GM12878 (cell line): ENCODE data around the gene GPR18. TPM values are rescaled to one million over a fixed set of nuclear protein-coding genes. Genes with fewer than 3 reads are reported as not detected.

Experiments used
- ATAC-seq: fragments of 200-7000 bp; cut with Tn5 transposase; 3 replicates; pipeline ENCODE4 v1.9.1; 2020; ENCODE audit warnings: mild to moderate bottlenecking, moderate library complexity
- BruUV-seq: library from RNA; stranded (reverse); fragments of 400-500 nt; replicated peaks from 2 replicates; lab custom pipeline; 2021; lab: Mats Ljungman, UMichigan
- CTCF ChIA-PET: fragments of 300-600 bp; sonication (Branson Sonifier 250); formaldehyde crosslinking; extraction: SDS; loops from one replicate; lab custom pipeline; 2021; ENCODE audit warnings: inconsistent platforms; lab: Yijun Ruan, JAX
- POLR2A ChIA-PET: fragments of 350-600 bp; formaldehyde crosslinking; extraction: SDS; loops from one replicate; lab custom pipeline; 2021; ENCODE audit warnings: inconsistent platforms; lab: Charles Lee
- RAD21 ChIA-PET: fragments of 300-600 bp; sonication (Branson Sonifier 250); formaldehyde crosslinking; loops from one replicate; lab custom pipeline; 2023; ENCODE audit warnings: antibody characterized with exemption; ENCODE audit not compliant: unreplicated experiment; lab: Charles Lee
- SMC1A ChIA-PET: fragments of 300-600 bp; sonication (Branson Sonifier 250); formaldehyde crosslinking; loops from one replicate; lab custom pipeline; 2023; ENCODE audit not compliant: unreplicated experiment, uncharacterized antibody; lab: Charles Lee
- DNase-seq: peaks from one replicate; pipeline ENCODE4 v3.0.0-alpha.2; 2011; ENCODE audit warnings: low read depth, low spot score
- FAIRE-seq: peaks from 3 replicates; lab custom pipeline; 2011; peaks lifted over from hg19 to GRCh38; lab: Jason Lieb, UNC
- H2AFZ ChIP-seq: 2 replicates; pipeline ENCODE4 v1.6.0; 2011; ENCODE audit warnings: low read depth, low read length, control low read depth; ENCODE audit not compliant: control insufficient read depth
- H3K27ac ChIP-seq: 2 replicates; pipeline ENCODE4 v1.5.1; 2011; ENCODE audit warnings: control low read depth; ENCODE audit not compliant: control insufficient read depth, insufficient read depth
- H3K27me3 ChIP-seq, 2 experiments: replicated peaks in 1 of 2; 2 replicates each; pipeline versions ENCODE4 v1.6.0 to v1.6.1; 2011; ENCODE audit warnings: low read length in 1 of 2; ENCODE audit not compliant: control insufficient read depth in 2 of 2, insufficient read depth in 2 of 2
- H3K36me3 ChIP-seq, 2 experiments: 2 replicates each; pipeline ENCODE4 v1.5.1; 2011; ENCODE audit warnings: low read length in 1 of 2; ENCODE audit not compliant: control insufficient read depth in 2 of 2, insufficient read depth in 2 of 2
- H3K4me1 ChIP-seq: 2 replicates; pipeline ENCODE4 v1.6.1; 2011; ENCODE audit warnings: mild to moderate bottlenecking, low read length, moderate library complexity, mixed read lengths; ENCODE audit not compliant: control insufficient read depth, insufficient read depth
- H3K4me2 ChIP-seq: 2 replicates; pipeline ENCODE4 v1.6.0; 2011; ENCODE audit warnings: control low read depth; ENCODE audit not compliant: control insufficient read depth, insufficient read depth
- H3K4me3 ChIP-seq: fragments of 200-600 bp; sonication (generic); 2 replicates; pipeline ENCODE4 v1.5.1; 2016
- H3K79me2 ChIP-seq: 2 replicates; pipeline ENCODE4 v1.6.0; 2011; ENCODE audit warnings: low read length; ENCODE audit not compliant: control insufficient read depth, insufficient read depth
- H3K9ac ChIP-seq: 2 replicates; pipeline ENCODE4 v1.8.0; 2011; ENCODE audit warnings: low read length, control low read depth, mixed read lengths; ENCODE audit not compliant: control insufficient read depth, insufficient read depth
- H3K9me3 ChIP-seq: replicated peaks from 3 replicates; pipeline ENCODE4 v1.5.1; 2011; ENCODE audit warnings: mild to moderate bottlenecking, low read length; ENCODE audit not compliant: control insufficient read depth, insufficient read depth
- H4K20me1 ChIP-seq: 2 replicates; pipeline ENCODE4 v1.6.0; 2011; ENCODE audit not compliant: control insufficient read depth, insufficient read depth
- ATF7 ChIP-seq: fragments of 450-650 bp; IDR thresholded peaks from 2 replicates; pipeline ENCODE4 v1.6.1; 2016; ENCODE audit warnings: low read depth, mild to moderate bottlenecking
- BMI1 ChIP-seq: fragments of 450-650 bp; IDR thresholded peaks from 2 replicates; pipeline ENCODE4 v1.6.1; 2016; ENCODE audit warnings: mild to moderate bottlenecking, moderate library complexity, borderline replicate concordance
- EZH2 ChIP-seq: IDR thresholded peaks from 2 replicates; pipeline ENCODE4 v1.6.1; 2012; ENCODE audit warnings: low read depth, mild to moderate bottlenecking, control low read depth, inconsistent platforms, low read length, borderline replicate concordance; ENCODE audit not compliant: control insufficient read depth
- LARP7 ChIP-seq: fragments of 450-650 bp; IDR thresholded peaks from 2 replicates; pipeline ENCODE4 v1.6.1; 2017; ENCODE audit warnings: mild to moderate bottlenecking
- MEF2A ChIP-seq: IDR thresholded peaks from 2 replicates; pipeline ENCODE4 v1.6.1; 2011; ENCODE audit warnings: low read depth, mild to moderate bottlenecking, low read length, moderate library complexity; ENCODE audit not compliant: insufficient read depth
- SREBF1 ChIP-seq: IDR thresholded peaks from 2 replicates; pipeline ENCODE4 v1.6.1; 2012; ENCODE audit warnings: mild to moderate bottlenecking, low read length
- ZBED1 ChIP-seq: IDR thresholded peaks from 2 replicates; pipeline ENCODE4 v1.6.1; 2016; ENCODE audit warnings: borderline replicate concordance
- ZNF207 ChIP-seq: fragments of 450-650 bp; IDR thresholded peaks from 2 replicates; pipeline ENCODE4 v1.6.1; 2014; ENCODE audit warnings: antibody characterized with exemption, mild to moderate bottlenecking, borderline replicate concordance
- WGBS: methylation state at CpG from one replicate; pipeline ENCODE4 v1.1.6; 2016; ENCODE audit warnings: low lambda C conversion rate; ENCODE audit not compliant: insufficient replicate concordance, insufficient coverage; ENCODE audit errors: missing lambda C conversion rate; 5-methylcytosine and 5-hydroxymethylcytosine counted together
- in situ Hi-C: fragments of 300-500 bp; cut with MboI; formaldehyde crosslinking; loops from 9 replicates; pipeline ENCODE4 v1.14.3; 2018; ENCODE audit warnings: mixed read lengths
- intact Hi-C: fragments of 100-400 bp; cut with micrococcal nuclease; formaldehyde crosslinking; loops from one replicate; pipeline ENCODE4 v1.14.2; 2022; ENCODE audit not compliant: unreplicated experiment
- polyA plus RNA-seq, 11 experiments: library from polyadenylated mRNA; depleted of rRNA in 4 of 11; unstranded in 6 of 11; stranded (reverse) in 5 of 11; fragments of >200 nt; fragmentation: Nextera tagmentation in 4 of 11; fragmentation: Illumina TruSeq in 1 of 11; extraction: Ambion mirVana in 4 of 11; extraction: Trizol in 1 of 11; gene quantifications; 1 replicate in 1 of 11; 2 replicates in 10 of 11; pipeline versions ENCODE4 v1.2.1 to v1.2.3, GENCODE V29; 2011 to 2016; ENCODE audit warnings: inconsistent platforms in 2 of 11, missing spikeins in 2 of 11, low read depth in 1 of 11
- total RNA-seq, 4 experiments: library from RNA; depleted of rRNA in 3 of 4; stranded (reverse); fragments of >200 nt in 3 of 4; fragmentation: Illumina TruSeq in 1 of 4; extraction: Trizol in 1 of 4; gene quantifications; 2 replicates each; pipeline versions ENCODE4 v1.2.1 to v1.2.3, GENCODE V29; 2013 to 2021

The GPR18 gene
- total and polyA plus RNA-seq, 10 of the 15 experiments (the other 5 are each of a cell fraction or from before 2014, with no cell fraction given), result 3.3 to 12.9 (median 5.2) TPM

- no peak for TF ChIP-seq BMI1
- no peak for TF ChIP-seq ZBED1
- no peak for TF ChIP-seq MEF2A
- no peak for TF ChIP-seq ZNF207
- TF ChIP-seq LARP7, result no peak
- TF ChIP-seq, all 136 proteins: peak for 0
Measured at GRCh38 chr13:99217461-99218110, 40.6 kb downstream of the GPR18 start (continued).

DNA sequence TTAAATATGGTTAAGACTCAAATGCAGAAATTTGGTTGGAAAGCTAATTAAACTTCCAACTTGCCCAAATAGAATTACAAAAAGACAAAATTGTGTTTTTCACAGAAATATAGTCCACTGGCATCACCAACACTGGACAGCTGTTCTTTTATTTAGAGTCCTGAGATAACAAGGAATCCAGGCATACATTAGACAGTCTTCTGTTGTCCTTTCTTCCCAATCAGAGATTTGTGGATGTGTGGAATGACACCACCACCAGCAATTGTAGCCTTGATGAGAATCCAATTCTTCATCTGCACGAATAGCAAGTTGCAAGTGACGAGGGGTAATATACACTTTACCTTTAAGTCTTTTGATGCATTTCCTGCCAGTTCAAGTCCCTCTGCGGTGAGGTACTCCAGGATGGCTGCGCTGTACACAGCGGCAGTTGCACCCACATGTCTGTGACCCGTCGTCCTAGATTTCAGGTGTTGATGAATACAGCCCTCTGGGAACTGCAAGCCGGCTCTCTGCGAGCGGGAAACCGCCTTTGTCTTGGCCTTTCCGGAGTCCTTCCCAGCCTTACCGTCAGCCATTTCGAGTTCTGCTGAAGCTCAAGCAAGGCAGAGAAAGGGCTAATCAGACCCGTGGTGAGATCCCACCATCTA lies 42.9 kb downstream of the GPR18 start:
- SMC1A ChIA-PET, result interaction anchor here (0.7 to 1.6 kb wide), 9 partner anchors 9 to 79 kb away, joined by 3 to 6 read pairs (median 4); partner anchors contain the start of gene GPR18
- no peak overlapping the region for H3K4me2 ChIP-seq
- TF ChIP-seq ATF7 (no peak), SREBF1 (no peak), EZH2 (no peak)
- TF ChIP-seq, all 136 proteins: peak for 0
- DNase-seq (no peak), FAIRE-seq (peak; percentile 44), ATAC-seq (no peak)
- ChIA-PET RAD21 (interaction anchor here (0.6 to 1.5 kb wide), 5 partner anchors 11 to 51 kb away, joined by 3 to 5 read pairs (median 4); partner anchors contain the start of gene GPR18), CTCF (interaction anchor here (0.7 to 1.5 kb wide), 4 partner anchors 10 to 54 kb away, joined by 3 to 5 read pairs (median 3); no protein-coding TSS in a partner anchor), POLR2A (interaction anchor here (0.6 kb wide), 3 partner anchors 8 to 23 kb away, joined by 3 to 9 read pairs (median 6); no protein-coding TSS in a partner anchor)
- H3K79me2 ChIP-seq, result peaks cover 43% of the 10 kb centered on the region
- H3K27ac ChIP-seq, result no peak overlapping the region
- in situ Hi-C loops, result no loop called here
- no peak overlapping the region for H3K4me3 ChIP-seq
- H2AFZ ChIP-seq, result no peak overlapping the region
- H4K20me1 ChIP-seq, result no peaks in the 10 kb centered on the region; the same call in 1 of the 2 replicates
- no peak overlapping the region for H3K9ac ChIP-seq
- intact Hi-C loops, result no loop called here
- H3K4me1 ChIP-seq, result peaks cover 14% of the 10 kb centered on the region
- H3K27me3 ChIP-seq, result no peaks in the 10 kb centered on the region
- WGBS, result 87% methylated on average over 15 of the region's 15 CpGs
- BruUV-seq, result no TSS peak
- no peaks in the 10 kb centered on the region; a peak in 1 of 4 replicates for H3K36me3 ChIP-seq
- no peaks in the 10 kb centered on the region for H3K9me3 ChIP-seq
